ENCODE results near the gene TBRG4. TPM values are rescaled to one million over a fixed set of nuclear protein-coding genes. Genes with fewer than 3 reads are reported as not detected.
A peak's percentile ranks its signal among the peaks of the same experiment; 100 is the strongest.

TBRG4 gene
- total RNA-seq, 1 donor from 2014 or later, result 40.2 TPM

- no peak for ATAC-seq
- DNase-seq (ENCODE audit: low spot score), result no peak
Observed at GRCh38 chr7:45060295-45060694, 51.2 kb downstream of the TBRG4 start.

GRCh38 chr7:45057878-45058277 is 53.6 kb downstream of the TBRG4 start:
- no peak for ATAC-seq
- DNase-seq (ENCODE audit: low spot score), result peak; percentile 14

- DNase-seq (ENCODE audit: low spot score) (no peak), ATAC-seq (peak; percentile 56)
Observed at GRCh38 chr7:45055594-45056219, 55.8 kb downstream of the TBRG4 start.

- DNase-seq (ENCODE audit: low spot score) (no peak), ATAC-seq (no peak)
Observed at GRCh38 chr7:45055016-45055415, 56.5 kb downstream of the TBRG4 start.

- ATAC-seq, result peak; percentile 23
Observed at GRCh38 chr7:45054442-45054841, 57.1 kb downstream of the TBRG4 start.

GRCh38 chr7:45053941-45054340 is 57.6 kb downstream of the TBRG4 start:
- ATAC-seq (no peak), DNase-seq (ENCODE audit: low spot score) (no peak)

More at GRCh38 chr7:45054442-45054841, 57.1 kb downstream of the TBRG4 start:
- no peak for DNase-seq (ENCODE audit: low spot score)

- ATAC-seq, result no peak
- no peak for DNase-seq (ENCODE audit: low spot score)
Observed at GRCh38 chr7:45053401-45053800, 58.1 kb downstream of the TBRG4 start.

GRCh38 chr7:45052011-45052410 is 59.5 kb downstream of the TBRG4 start:
- no peak for DNase-seq (ENCODE audit: low spot score)
- ATAC-seq, result no peak

- no peak for DNase-seq (ENCODE audit: low spot score)
- ATAC-seq, result no peak
Observed at GRCh38 chr7:45050198-45050597, 61.3 kb downstream of the TBRG4 start.

Other genes with a start within 250 kb of the TBRG4 start
- 5.0 TPM for gene PURB, start 226.2 kb downstream of the TBRG4 start, total RNA-seq
- 1.0 TPM for gene MYO1G, start 132.7 kb downstream of the TBRG4 start, total RNA-seq
- 44.8 TPM for gene CCM2, start 111.5 kb downstream of the TBRG4 start, total RNA-seq
- gene NACAD, start 22.7 kb downstream of the TBRG4 start, total RNA-seq, result 0.05 TPM
- 5.8 TPM for gene RAMP3, start 46.1 kb upstream of the TBRG4 start, total RNA-seq